GM18870 (cell line): ENCODE measurements around the gene CPA4.

Experiments
- ATAC-seq: cut with Tn5 transposase; IDR thresholded peaks from one replicate; pipeline ENCODE4 v1.9.1; 2021; ENCODE audit warnings: moderate library complexity; ENCODE audit not compliant: unreplicated experiment

Gene CPA4

GRCh38 chr7:130344271-130344866 is 51.4 kb downstream of the CPA4 start, which contains the start of gene CPA5:
CPA5 (plus strand) TSS chr7:130344816; CDS start chr7:130346486, 1,670 bp downstream.
- no peak for ATAC-seq

- no peak for ATAC-seq
Measured at GRCh38 chr7:130345136-130345535, 52.2 kb downstream of the CPA4 start.

GRCh38 chr7:130345725-130346124 is 52.8 kb downstream of the CPA4 start:
- ATAC-seq, result no peak

- no peak for ATAC-seq
Measured at GRCh38 chr7:130346177-130346905, 53.4 kb downstream of the CPA4 start.

- ATAC-seq, result no peak
Measured at GRCh38 chr7:130346941-130347340, 54.0 kb downstream of the CPA4 start.

GRCh38 chr7:130349911-130350782 is 57.2 kb downstream of the CPA4 start:
- no peak for ATAC-seq

GRCh38 chr7:130350945-130351790 is 58.2 kb downstream of the CPA4 start:
- ATAC-seq, result no peak

GRCh38 chr7:130351791-130352090 is 58.8 kb downstream of the CPA4 start:
- no peak for ATAC-seq

- no peak for ATAC-seq
Measured at GRCh38 chr7:130352194-130353074, 59.5 kb downstream of the CPA4 start.

GRCh38 chr7:130353196-130353595 is 60.2 kb downstream of the CPA4 start:
- no peak for ATAC-seq

GRCh38 chr7:130356121-130356875 is 63.3 kb downstream of the CPA4 start:
- ATAC-seq, result no peak

GRCh38 chr7:130356876-130357611 is 64.1 kb downstream of the CPA4 start:
- ATAC-seq, result no peak

GRCh38 chr7:130358471-130358870 is 65.5 kb downstream of the CPA4 start:
- no peak for ATAC-seq

- ATAC-seq, result no peak
Measured at GRCh38 chr7:130359276-130359857, 66.4 kb downstream of the CPA4 start.

GRCh38 chr7:130360518-130360917 is 67.6 kb downstream of the CPA4 start:
- no peak for ATAC-seq

GRCh38 chr7:130361681-130362080 is 68.7 kb downstream of the CPA4 start:
- no peak for ATAC-seq

GRCh38 chr7:130362251-130362816 is 69.4 kb downstream of the CPA4 start:
- no peak for ATAC-seq
